Right lobe of liver (tissue), 6 donors: Measurements from ENCODE around the gene ARCN1. TPM values are rescaled to one million over a fixed set of nuclear protein-coding genes. Genes with fewer than 3 reads are reported as not detected.
"Not testable (repeated sequence)": the region's sequence is repeated elsewhere in the genome, so short reads cannot be mapped to it uniquely, and the experiment has no call there.

ENCODE experiments used
- ATAC-seq, 4 donors: fragments of 200-7000 bp; cut with Tn5 transposase; one replicate each; pipeline ENCODE4 v1.9.1; 2020; ENCODE audit warnings: mild to moderate bottlenecking in 4 of 4, moderate library complexity in 4 of 4
- DNase-seq, 3 donors: peaks; one replicate each; pipeline ENCODE4 v3.0.0-alpha.2; 2020
- H3K27ac ChIP-seq, 3 donors: fragments of 200-600 bp; one replicate each; pipeline ENCODE4 v1.8.0; 2022
- H3K27me3 ChIP-seq, 2 donors: fragments of 200-600 bp; one replicate each; pipeline ENCODE4 v1.8.0; 2022
- H3K36me3 ChIP-seq, 4 donors: fragments of 200-600 bp; sonication (generic) in 1 of 4; one replicate each; pipeline versions ENCODE4 v1.5.1 to v1.8.0; 2017 to 2022; ENCODE audit warnings: control low read depth in 1 of 4
- H3K4me1 ChIP-seq, 4 donors: fragments of 200-600 bp; sonication (generic) in 1 of 4; one replicate each; pipeline versions ENCODE4 v1.5.1 to v1.8.0; 2017 to 2022; ENCODE audit warnings: control low read depth in 1 of 4
- H3K4me3 ChIP-seq, 3 donors: fragments of 200-600 bp; one replicate each; pipeline ENCODE4 v1.8.0; 2022
- H3K9me3 ChIP-seq, 4 donors: fragments of 200-600 bp; sonication (generic) in 1 of 4; one replicate each; pipeline versions ENCODE4 v1.5.1 to v1.8.0; 2017 to 2022; ENCODE audit warnings: control low read depth in 1 of 4
- CTCF ChIP-seq, 4 donors: fragments of 200-600 bp in 3 of 4; fragments of 450-650 bp in 1 of 4; IDR thresholded peaks; one replicate each; pipeline versions ENCODE4 v1.5.1 to v1.8.0; 2016 to 2022; ENCODE audit warnings: antibody characterized with exemption in 4 of 4, mild to moderate bottlenecking in 2 of 4
- POLR2A ChIP-seq: fragments of 450-650 bp; IDR thresholded peaks from one replicate; pipeline ENCODE4 v1.6.1; 2017; ENCODE audit warnings: antibody characterized with exemption, mild to moderate bottlenecking
- WGBS: methylation state at CpG from one replicate; pipeline ENCODE4 v1.1.6; 2018; ENCODE audit warnings: low coverage, low lambda C conversion rate; ENCODE audit not compliant: insufficient coverage; ENCODE audit errors: missing lambda C conversion rate; 5-methylcytosine and 5-hydroxymethylcytosine counted together
- intact Hi-C, 2 donors: fragments of 100-400 bp; cut with DNase I; formaldehyde crosslinking; loops; one replicate each; pipeline versions ENCODE4 v1.11.2 to v1.14.1; 2022
- total RNA-seq, 6 experiments: library from RNA; depleted of rRNA in 2 of 6; stranded (reverse); fragments of >200 nt in 2 of 6; fragmentation: NEBNext Ultra II Directional in 3 of 6; extraction: Animal tissue kit (Norgen Biotek cat#: 25700) in 3 of 6; gene quantifications; one replicate each; pipeline versions ENCODE4 v1.1.0 to v1.2.4, GENCODE V29; 2016 to 2023
- donor health status: DM: no; HTN: yes; CAD: no.
- donor health status: DM: no; HTN: no; CAD: no.
- donor health status: DM: no; HTN: no; CAD: no.
- donor health status: DM: no; HTN: yes; CAD: no.
- donor health status: DM: no; HTN: yes; CAD: no.

The ARCN1 gene
- total RNA-seq, 6 experiments from 2014 or later = 58.3 to 91.7 (median 75.8) TPM

DNA sequence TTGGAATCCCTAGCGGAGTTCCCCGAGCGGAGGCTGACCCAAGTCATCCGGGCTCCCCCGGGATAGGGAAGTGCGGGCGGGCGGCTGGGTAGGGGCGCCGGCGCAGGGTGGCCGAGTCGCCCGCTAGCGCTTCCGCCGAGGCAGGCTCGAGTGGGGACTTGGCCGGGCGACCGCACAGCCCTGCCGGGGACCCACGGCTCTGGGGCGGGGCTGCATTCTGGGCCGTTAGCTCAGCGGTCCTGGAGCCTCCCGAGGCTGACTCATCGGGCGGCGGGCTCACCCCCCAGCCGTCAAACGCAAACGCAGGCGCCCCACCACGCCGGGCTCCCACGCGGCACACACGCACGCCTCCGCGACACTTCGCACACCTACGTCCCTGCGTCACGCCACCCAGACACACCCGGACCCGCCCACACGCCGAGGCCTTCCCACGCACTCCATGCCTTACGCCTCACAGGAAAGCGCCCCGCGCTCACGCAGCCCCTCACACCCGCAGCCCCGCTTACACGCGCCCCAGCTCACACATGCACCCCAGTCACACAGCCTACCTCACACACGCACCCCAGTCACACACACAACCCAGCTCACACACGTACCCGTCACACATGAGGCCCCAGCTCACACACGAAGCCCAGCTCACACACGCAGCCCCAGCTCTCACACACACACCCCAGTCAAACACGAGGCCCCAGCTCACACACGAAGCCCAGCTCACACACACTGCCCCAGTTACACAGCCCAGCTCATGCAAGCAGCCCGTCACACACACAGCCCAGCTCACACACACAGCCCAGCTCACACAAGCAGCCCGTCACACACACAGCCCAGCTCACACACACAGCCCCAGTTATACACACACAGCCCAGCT lies 36.4 kb downstream of the ARCN1 start:
- ATAC-seq = peak; percentile 27 to 37 (median 33)
- H3K36me3 ChIP-seq = no peaks in the 10 kb centered on the region
- H3K4me1 ChIP-seq = peaks cover 0 to 15% (median 4%) of the 10 kb centered on the region in 4 donors
- intact Hi-C loops = no loop called here
- no peaks in the 10 kb centered on the region for H3K9me3 ChIP-seq
- peak in 2 of 3 donors; percentile 59 to 67 for DNase-seq
- H3K27ac ChIP-seq = peak overlapping the region; percentile 37 to 85 (median 50)
- TF ChIP-seq CTCF (IDR thresholded peaks at IDR 0.05) (no peak), POLR2A (no peak)
- peaks cover 0 to 9% of the 10 kb centered on the region in 2 donors for H3K27me3 ChIP-seq
- WGBS = 7% methylated on average over 22 of the region's 69 CpGs
- peak overlapping the region; percentile 29 to 50 (median 39) for H3K4me3 ChIP-seq

GRCh38 chr11:118609380-118610224 lies 37.4 kb downstream of the ARCN1 start:
- WGBS = 24% methylated on average over 28 of the region's 57 CpGs
- Histone ChIP-seq H3K4me3 (peak overlapping the region; percentile 4 to 33 (median 23)), H3K27ac (peak overlapping the region in 2 of 3 donors; percentile 31), H3K36me3 (no peaks in the 10 kb centered on the region), H3K9me3 (no peaks in the 10 kb centered on the region), H3K4me1 (peaks cover 0 to 15% (median 4%) of the 10 kb centered on the region in 4 donors), H3K27me3 (peaks cover 0 to 9% of the 10 kb centered on the region in 2 donors)
- TF ChIP-seq CTCF (IDR thresholded peaks at IDR 0.05) = no peak
- ATAC-seq (no peak), DNase-seq (no peak)
- intact Hi-C loops = no loop called here

DNA sequence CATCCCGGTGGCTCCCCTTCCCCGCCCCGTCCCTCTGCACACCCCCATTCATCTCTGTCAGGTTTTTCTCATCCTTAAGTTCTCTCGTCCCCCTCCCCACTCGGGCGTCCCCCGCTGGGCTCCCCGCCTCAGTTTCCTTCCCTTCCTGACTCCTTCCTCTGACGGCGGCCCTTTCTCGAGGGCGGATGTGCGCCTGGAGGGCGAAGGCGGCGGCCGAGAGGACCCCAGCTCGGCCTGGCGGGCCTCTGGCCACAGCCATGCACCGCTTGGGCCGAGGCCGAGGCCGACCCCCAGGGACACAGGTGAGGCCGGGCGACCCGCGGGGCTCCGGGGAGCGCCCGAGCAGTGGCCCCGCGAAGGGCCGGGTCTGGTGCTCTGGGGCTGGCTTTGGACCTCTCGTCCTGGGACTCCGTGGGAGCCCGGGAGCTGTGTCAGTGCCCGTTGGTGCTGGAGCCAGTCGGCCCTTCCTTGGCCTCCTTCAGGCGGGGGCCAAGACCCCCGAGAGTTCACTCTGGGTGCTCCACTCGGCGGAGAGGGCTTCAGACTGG lies 38.1 kb downstream of the ARCN1 start:
- peaks cover 0 to 15% (median 4%) of the 10 kb centered on the region in 4 donors for H3K4me1 ChIP-seq
- DNase-seq (no peak), ATAC-seq (peak in 1 of 4 donors; percentile 2)
- H3K36me3 ChIP-seq = no peaks in the 10 kb centered on the region
- no peaks in the 10 kb centered on the region for H3K9me3 ChIP-seq
- H3K27me3 ChIP-seq = peaks cover 0 to 9% of the 10 kb centered on the region in 2 donors
- no peak for TF ChIP-seq POLR2A
- TF ChIP-seq CTCF (IDR thresholded peaks at IDR 0.05) = no peak
- intact Hi-C loops = no loop called here
- H3K4me3 ChIP-seq = peak overlapping the region; percentile 26 to 51 (median 36)
- peak overlapping the region; percentile 31 to 57 (median 55) for H3K27ac ChIP-seq
- WGBS = 7% methylated on average over 25 of the region's 42 CpGs

DNA sequence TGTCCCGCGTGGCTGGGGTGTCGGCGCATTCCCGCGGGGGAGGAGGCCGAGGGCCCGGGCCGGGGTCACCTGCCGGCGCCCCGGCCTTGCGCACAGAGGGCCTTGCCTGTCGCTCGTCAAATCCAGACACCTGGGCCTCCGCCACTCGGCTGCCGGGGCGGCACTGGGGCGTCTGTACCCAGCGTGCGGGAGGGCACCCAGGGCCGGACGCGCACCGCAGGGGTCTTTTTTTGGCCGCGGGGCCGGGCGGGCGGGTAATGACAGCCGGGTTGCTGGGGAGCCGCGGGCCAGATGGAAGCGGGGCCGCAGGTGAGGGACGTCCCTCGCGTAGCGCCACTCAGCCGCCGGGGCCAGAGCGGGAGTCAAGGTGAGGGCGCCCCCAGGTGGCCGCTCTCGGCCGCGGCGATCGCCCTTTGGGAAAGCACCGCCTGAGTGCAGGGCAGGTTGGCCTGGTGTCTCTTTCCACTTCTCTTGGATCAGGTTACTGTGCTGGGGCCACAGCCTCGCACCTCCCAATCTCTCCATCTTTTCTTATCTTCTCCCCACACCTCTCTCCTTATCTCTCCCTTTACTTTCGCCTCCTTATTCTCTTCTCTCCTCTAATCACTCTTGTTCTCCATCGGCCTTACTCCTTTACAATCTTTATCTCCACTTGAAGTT lies 38.7 kb downstream of the ARCN1 start:
- Histone ChIP-seq H3K36me3 (no peaks in the 10 kb centered on the region), H3K9me3 (no peaks in the 10 kb centered on the region), H3K4me3 (peak overlapping the region; percentile 26 to 51 (median 36)), H3K27ac (peak overlapping the region; percentile 31 to 57 (median 55)), H3K4me1 (peaks cover 0 to 15% (median 4%) of the 10 kb centered on the region in 4 donors), H3K27me3 (peaks cover 0 to 9% of the 10 kb centered on the region in 2 donors)
- TF ChIP-seq POLR2A (no peak), CTCF (IDR thresholded peaks at IDR 0.05) (peak; percentile 57 to 96 (median 91))
- 16% methylated on average over 4 of the region's 54 CpGs for WGBS
- intact Hi-C loops = no loop called here
- peak; percentile 80 to 87 (median 81) for DNase-seq
- peak; percentile 75 to 82 (median 78) for ATAC-seq

GRCh38 chr11:118611433-118611795 lies 39.2 kb downstream of the ARCN1 start:
- peak overlapping the region in 2 of 3 donors; percentile 31 to 57 for H3K27ac ChIP-seq
- H3K27me3 ChIP-seq, H3K4me3 ChIP-seq, intact Hi-C loops, ATAC-seq, H3K36me3 ChIP-seq, H3K9me3 ChIP-seq: not testable (repeated sequence)
- H3K4me1 ChIP-seq = peaks cover 0 to 15% (median 4%) of the 10 kb centered on the region in 4 donors
- peak in 1 of 3 donors; percentile 29 for DNase-seq
- WGBS = 69% methylated on average over 11 of the region's 19 CpGs
